Measurements from ENCODE around the gene CSTPP1.

- TF ChIP-seq POLR2A (IDR thresholded peaks at IDR 0.05) (no peak), CTCF (IDR thresholded peaks at IDR 0.05) (no peak)
Measured at GRCh38 chr11:47183969-47184368, 247.4 kb downstream of the CSTPP1 start.

All from lower leg skin (tissue), 3 donors.